GM12878 (cell line): ENCODE results near the gene HDDC3.

Experiments
- CTCF ChIP-seq, 3 experiments: IDR thresholded peaks in 2 of 3; conservative IDR thresholded peaks in 1 of 3; 2 replicates each; pipeline ENCODE4 v1.5.1; 2011; ENCODE audit warnings: low read depth in 3 of 3, low read length in 3 of 3, mild to moderate bottlenecking in 3 of 3, control low read depth in 2 of 3, moderate library complexity in 2 of 3, inconsistent platforms in 1 of 3, mixed read lengths in 1 of 3; ENCODE audit not compliant: control insufficient read depth in 2 of 3, insufficient read depth in 1 of 3; ENCODE audit errors: extremely low read depth in 1 of 3
- EZH2 ChIP-seq: IDR thresholded peaks from 2 replicates; pipeline ENCODE4 v1.6.1; 2012; ENCODE audit warnings: low read depth, mild to moderate bottlenecking, control low read depth, inconsistent platforms, low read length, borderline replicate concordance; ENCODE audit not compliant: control insufficient read depth
- HDAC2 ChIP-seq: fragments of 200-600 bp; sonication (generic); IDR thresholded peaks from 2 replicates; pipeline ENCODE4 v1.6.1; 2017
- IRF5 ChIP-seq: fragments of 450-650 bp; IDR thresholded peaks from 2 replicates; pipeline ENCODE4 v1.6.1; 2017; ENCODE audit warnings: borderline replicate concordance
- MTA2 ChIP-seq: fragments of 450-650 bp; IDR thresholded peaks from 2 replicates; pipeline ENCODE4 v1.6.1; 2016; ENCODE audit warnings: low read depth, mild to moderate bottlenecking, moderate library complexity
- MXI1 ChIP-seq: fragments of 150-350 bp; IDR thresholded peaks from 2 replicates; pipeline ENCODE4 v1.6.1; 2011; ENCODE audit warnings: low read depth, mild to moderate bottlenecking, inconsistent platforms, low read length, improper control_type of control experiment
- NFYB ChIP-seq: IDR thresholded peaks from 2 replicates; pipeline ENCODE4 v1.6.1; 2011; ENCODE audit warnings: low read depth, mild to moderate bottlenecking, low read length, improper control_type of control experiment, moderate library complexity; ENCODE audit not compliant: insufficient read depth
- NKRF ChIP-seq: fragments of 450-650 bp; conservative IDR thresholded peaks from 2 replicates; pipeline ENCODE4 v1.6.1; 2017; ENCODE audit warnings: mild to moderate bottlenecking, moderate library complexity
- POLR2A ChIP-seq: IDR thresholded peaks from 2 replicates; pipeline ENCODE4 v1.6.1; 2011; ENCODE audit warnings: low read depth, mild to moderate bottlenecking, low read length
- SMC3 ChIP-seq: IDR thresholded peaks from 2 replicates; pipeline ENCODE4 v1.6.1; 2011; ENCODE audit warnings: low read length, improper control_type of control experiment, borderline replicate concordance
- SUPT20H ChIP-seq: IDR thresholded peaks from 2 replicates; pipeline ENCODE4 v1.6.1; 2011; ENCODE audit warnings: low read depth, mild to moderate bottlenecking, low read length, moderate library complexity, borderline replicate concordance; ENCODE audit not compliant: control insufficient read depth
- SUZ12 ChIP-seq: fragments of 200-600 bp; sonication (generic); IDR thresholded peaks from one replicate; pipeline ENCODE4 v1.6.1; 2018; ENCODE audit warnings: antibody characterized with exemption, mild to moderate bottlenecking; ENCODE audit not compliant: unreplicated experiment
- TCF3 ChIP-seq: IDR thresholded peaks from 2 replicates; pipeline ENCODE4 v1.6.1; 2012; ENCODE audit warnings: low read depth, mild to moderate bottlenecking, low read length, borderline replicate concordance; ENCODE audit not compliant: insufficient read depth
- ZNF274 ChIP-seq: IDR thresholded peaks from one replicate; pipeline ENCODE4 v1.8.0; 2011; ENCODE audit not compliant: insufficient read length, insufficient read depth

- no peak for TF ChIP-seq CTCF (IDR thresholded peaks at IDR 0.05 in 2 of 3, conservative IDR thresholded peaks at IDR 0.05 in 1 of 3; ENCODE audit: control insufficient read depth in 2 of 3, extremely low read depth in 1 of 3, insufficient read depth in 1 of 3, low read depth in 3 of 3, low read length in 3 of 3)
- no peak for TF ChIP-seq SMC3
- TF ChIP-seq NFYB = no peak
- TF ChIP-seq POLR2A = no peak
- no peak for TF ChIP-seq SUZ12
- no peak for TF ChIP-seq NKRF
- no peak for TF ChIP-seq MTA2
- TF ChIP-seq ZNF274 = no peak
- TF ChIP-seq IRF5 = no peak
- TF ChIP-seq HDAC2 = no peak
- TF ChIP-seq SUPT20H = no peak
- TF ChIP-seq TCF3 = no peak
- no peak for TF ChIP-seq MXI1
- no peak for TF ChIP-seq EZH2
These were observed 21.8 kb upstream of the HDDC3 start for GRCh38 chr15:90953947-90954711.
